Measurements from ENCODE around the gene CLBA1.

Gene CLBA1

DNA sequence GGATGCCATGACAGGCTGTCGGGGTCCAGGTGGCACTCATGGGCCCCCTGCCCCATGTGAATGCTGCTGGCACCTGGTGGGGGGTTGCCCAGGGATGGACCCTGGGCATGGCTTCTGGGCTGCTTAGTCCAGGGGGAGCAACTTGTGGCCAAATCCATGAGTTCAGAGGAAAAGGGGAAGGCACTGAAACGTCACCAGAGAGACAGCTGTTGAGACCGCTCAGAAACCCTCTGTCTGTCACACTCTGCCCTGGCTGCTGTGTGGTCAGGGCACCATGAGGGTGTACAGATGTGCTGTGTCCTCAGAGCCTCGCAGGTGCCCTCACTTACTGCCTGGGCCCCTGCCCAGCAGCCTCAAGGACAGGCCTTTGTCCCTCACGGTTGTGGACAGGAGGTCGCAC, 9.4 kb downstream of the CLBA1 start:
- H3K4me3 ChIP-seq (ENCODE audit: low read depth, low read length) = no peak overlapping the region
- DNase-seq (ENCODE audit: low read depth) = no peak
- in situ Hi-C loops (cut with HindIII; ENCODE audit: low sequenced_read_pairs) = no loop called here
- TF ChIP-seq, protein P1, sequence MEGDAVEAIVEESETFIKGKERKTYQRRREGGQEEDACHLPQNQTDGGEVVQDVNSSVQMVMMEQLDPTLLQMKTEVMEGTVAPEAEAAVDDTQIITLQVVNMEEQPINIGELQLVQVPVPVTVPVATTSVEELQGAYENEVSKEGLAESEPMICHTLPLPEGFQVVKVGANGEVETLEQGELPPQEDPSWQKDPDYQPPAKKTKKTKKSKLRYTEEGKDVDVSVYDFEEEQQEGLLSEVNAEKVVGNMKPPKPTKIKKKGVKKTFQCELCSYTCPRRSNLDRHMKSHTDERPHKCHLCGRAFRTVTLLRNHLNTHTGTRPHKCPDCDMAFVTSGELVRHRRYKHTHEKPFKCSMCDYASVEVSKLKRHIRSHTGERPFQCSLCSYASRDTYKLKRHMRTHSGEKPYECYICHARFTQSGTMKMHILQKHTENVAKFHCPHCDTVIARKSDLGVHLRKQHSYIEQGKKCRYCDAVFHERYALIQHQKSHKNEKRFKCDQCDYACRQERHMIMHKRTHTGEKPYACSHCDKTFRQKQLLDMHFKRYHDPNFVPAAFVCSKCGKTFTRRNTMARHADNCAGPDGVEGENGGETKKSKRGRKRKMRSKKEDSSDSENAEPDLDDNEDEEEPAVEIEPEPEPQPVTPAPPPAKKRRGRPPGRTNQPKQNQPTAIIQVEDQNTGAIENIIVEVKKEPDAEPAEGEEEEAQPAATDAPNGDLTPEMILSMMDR (IDR thresholded peaks at IDR 0.05; ENCODE audit: low read depth, low read length, missing control alignments) = no peak

DNA sequence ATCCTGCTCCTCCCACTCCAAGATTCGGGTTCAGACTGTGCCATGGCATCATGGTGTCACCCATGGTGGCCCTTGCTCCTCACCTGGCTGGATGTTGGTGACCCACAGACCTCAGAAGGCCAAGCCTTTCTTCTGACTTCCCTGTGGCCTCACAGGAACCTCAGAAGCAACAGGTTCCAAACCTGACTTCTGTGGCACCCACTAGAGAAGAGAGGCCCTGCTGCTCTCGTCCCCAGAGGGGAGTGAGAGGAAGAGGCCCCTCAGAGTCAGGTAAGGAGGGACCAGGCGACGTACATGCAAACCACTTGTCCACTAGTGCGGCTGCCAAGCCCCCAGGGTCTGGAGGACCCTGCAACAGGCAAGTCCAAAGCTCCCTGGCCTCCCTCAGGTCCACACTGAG, 10.4 kb downstream of the CLBA1 start:
- TF ChIP-seq, protein P1 (IDR thresholded peaks at IDR 0.05; ENCODE audit: low read depth, low read length, missing control alignments) = no peak
- in situ Hi-C loops (cut with HindIII; ENCODE audit: low sequenced_read_pairs) = no loop called here
- no peak overlapping the region for H3K4me3 ChIP-seq (ENCODE audit: low read depth, low read length)
- no peak for DNase-seq (ENCODE audit: low read depth)

DNA sequence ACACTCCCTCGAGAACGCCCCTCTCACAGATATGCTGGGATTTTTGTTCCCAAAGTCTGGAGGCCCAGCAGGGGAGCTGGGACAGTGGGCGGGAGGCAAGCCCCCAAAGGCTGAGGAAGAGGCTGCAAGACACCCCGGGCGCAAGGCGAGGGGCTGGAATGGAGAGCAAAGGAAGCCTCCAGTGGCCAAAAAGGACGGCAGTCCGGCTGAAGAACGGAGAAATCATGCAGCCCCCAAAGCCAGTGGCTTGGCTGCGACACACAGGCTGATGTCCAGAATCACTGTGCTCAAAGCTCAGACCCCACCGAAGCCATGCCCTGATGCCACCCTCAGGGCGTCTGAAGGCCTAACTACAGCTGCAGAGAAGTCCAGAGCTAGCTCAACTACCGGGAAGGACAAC, 10.9 kb downstream of the CLBA1 start:
- H3K4me3 ChIP-seq (ENCODE audit: low read depth, low read length) = no peak overlapping the region
- TF ChIP-seq, protein P1 (IDR thresholded peaks at IDR 0.05; ENCODE audit: low read depth, low read length, missing control alignments) = no peak
- in situ Hi-C loops (cut with HindIII; ENCODE audit: low sequenced_read_pairs) = no loop called here
- no peak for DNase-seq (ENCODE audit: low read depth)

DNA sequence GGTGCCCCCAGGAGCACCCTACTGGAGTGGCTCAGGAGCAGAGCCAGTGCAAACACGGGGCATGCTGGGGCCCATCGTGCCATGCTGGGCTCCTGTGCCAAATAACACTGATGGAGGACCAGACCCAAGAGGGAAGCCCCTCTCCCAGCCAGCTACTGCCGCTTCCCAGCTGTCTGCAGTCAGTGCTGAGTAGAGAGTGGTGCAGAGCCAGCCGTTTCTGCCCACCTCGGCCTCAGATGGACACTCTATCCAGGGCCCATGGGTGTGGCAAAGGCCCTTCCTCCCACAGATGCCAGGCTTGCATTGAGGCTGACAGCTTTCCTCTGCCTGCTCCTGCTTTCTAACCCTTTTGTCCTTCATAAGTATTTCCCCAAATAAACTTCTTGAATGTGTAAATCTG, 13.2 kb downstream of the CLBA1 start:
- DNase-seq (ENCODE audit: low read depth) = no peak
- TF ChIP-seq, protein P1 (IDR thresholded peaks at IDR 0.05; ENCODE audit: low read depth, low read length, missing control alignments) = no peak
- in situ Hi-C loops (cut with HindIII; ENCODE audit: low sequenced_read_pairs) = no loop called here
- H3K4me3 ChIP-seq (ENCODE audit: low read depth, low read length) = no peak overlapping the region

DNA sequence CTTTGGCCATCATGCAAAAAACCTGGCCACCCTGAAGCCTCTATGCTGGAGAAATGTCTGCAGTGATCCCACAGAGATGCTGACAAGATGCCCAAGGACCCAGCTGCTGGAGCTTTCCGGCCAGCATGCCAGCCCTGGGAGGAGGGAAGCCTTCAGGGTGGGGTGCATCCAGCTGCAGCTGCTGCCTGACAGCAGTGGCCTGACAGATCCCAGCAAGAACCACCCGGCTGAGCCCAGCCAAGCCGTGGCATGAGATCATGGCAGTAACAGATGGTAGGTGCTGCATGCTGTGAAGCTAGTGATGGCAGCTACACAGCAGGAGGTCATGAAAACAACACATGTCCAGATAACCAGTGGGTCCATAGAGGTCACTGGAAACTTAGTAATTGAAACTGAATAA, 13.8 kb downstream of the CLBA1 start:
- no peak overlapping the region for H3K4me3 ChIP-seq (ENCODE audit: low read depth, low read length)
- no peak for DNase-seq (ENCODE audit: low read depth)
- TF ChIP-seq, protein P1 (IDR thresholded peaks at IDR 0.05; ENCODE audit: low read depth, low read length, missing control alignments) = no peak
- in situ Hi-C loops (cut with HindIII; ENCODE audit: low sequenced_read_pairs) = no loop called here

DNA sequence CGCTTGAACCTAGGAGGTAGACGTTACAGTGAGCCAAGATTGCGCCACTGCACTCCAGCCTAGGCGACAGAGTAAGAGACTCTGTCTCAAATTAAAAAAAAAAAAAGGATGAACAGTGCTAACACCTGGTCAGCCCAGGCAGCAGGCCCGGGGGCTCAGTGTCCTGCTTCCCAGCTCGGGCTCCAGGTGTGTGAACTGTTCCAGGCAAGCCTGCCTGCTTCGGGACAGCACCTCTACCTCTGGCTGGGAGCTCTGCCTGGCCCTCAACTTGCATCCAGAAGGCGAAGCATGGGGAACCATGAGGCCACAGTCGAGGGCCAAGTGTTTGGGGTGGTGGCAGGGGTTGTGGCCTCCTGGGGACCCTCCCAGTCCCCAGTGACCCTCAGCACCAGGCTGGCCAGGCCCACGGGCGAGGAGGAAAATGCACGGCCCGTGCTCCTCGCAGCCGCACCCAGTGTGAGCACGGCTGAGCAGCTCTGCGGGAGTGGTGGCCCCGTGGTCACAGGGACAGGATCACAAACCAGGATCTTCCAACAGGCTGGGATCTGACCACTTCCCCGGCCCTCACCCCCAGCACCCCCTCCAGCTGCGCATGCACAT, 19.8 kb downstream of the CLBA1 start:
- DNase-seq (ENCODE audit: low read depth) = no peak
- TF ChIP-seq, protein P1 (IDR thresholded peaks at IDR 0.05; ENCODE audit: low read depth, low read length, missing control alignments) = no peak
- no peak overlapping the region for H3K4me3 ChIP-seq (ENCODE audit: low read depth, low read length)
- in situ Hi-C loops (cut with HindIII; ENCODE audit: low sequenced_read_pairs) = no loop called here
